Calu3 (cell line): ENCODE measurements around the gene PHF2. TPM values are rescaled to one million over a fixed set of nuclear protein-coding genes. Genes with fewer than 3 reads are reported as not detected.

Experiments used
- BruUV-seq: library from RNA; stranded (reverse); fragments of 400-500 nt; replicated peaks from 2 replicates; lab custom pipeline; 2021; lab: Mats Ljungman, UMichigan
- CTCF ChIA-PET: fragments of 300-600 bp; sonication (Branson Sonifier 250); formaldehyde crosslinking; loops from one replicate; lab custom pipeline; 2022; ENCODE audit warnings: antibody characterized with exemption; lab: Charles Lee
- DNase-seq: peaks from one replicate; pipeline ENCODE4 v3.0.0; 2022
- H3K27ac Mint-ChIP-seq: one replicate; pipeline ENCODE4 v1.8.0; 2022; ENCODE audit warnings: mixed read lengths; ENCODE audit not compliant: unreplicated experiment
- H3K27me3 Mint-ChIP-seq: one replicate; pipeline ENCODE4 v1.8.0; 2022; ENCODE audit warnings: mixed read lengths; ENCODE audit not compliant: unreplicated experiment
- H3K36me3 Mint-ChIP-seq: one replicate; pipeline ENCODE4 v1.8.0; 2022; ENCODE audit warnings: mild to moderate bottlenecking, moderate library complexity, mixed read lengths; ENCODE audit not compliant: insufficient read depth, unreplicated experiment
- H3K4me1 Mint-ChIP-seq: one replicate; pipeline ENCODE4 v1.8.0; 2022; ENCODE audit warnings: mild to moderate bottlenecking, low read depth, mixed read lengths; ENCODE audit not compliant: unreplicated experiment
- H3K4me3 Mint-ChIP-seq: one replicate; pipeline ENCODE4 v1.8.0; 2022; ENCODE audit warnings: mild to moderate bottlenecking, low read depth, moderate library complexity, mixed read lengths; ENCODE audit not compliant: unreplicated experiment
- H3K9me3 Mint-ChIP-seq: one replicate; pipeline ENCODE4 v1.8.0; 2022; ENCODE audit warnings: low read depth, mixed read lengths; ENCODE audit not compliant: unreplicated experiment
- intact Hi-C: fragments of 100-400 bp; cut with micrococcal nuclease; formaldehyde crosslinking; loops from one replicate; pipeline ENCODE4 v1.10.0; 2022; ENCODE audit not compliant: unreplicated experiment
- total RNA-seq: library from RNA; stranded (reverse); gene quantifications from 2 replicates; pipeline ENCODE4 v1.2.3, GENCODE V29; 2022
- TF ChIP-seq, protein P1 (sequence below): fragments of 200-600 bp; IDR thresholded peaks from one replicate; pipeline ENCODE4 v1.8.0; 2022; ENCODE audit warnings: antibody characterized with exemption; ENCODE audit not compliant: unreplicated experiment

Gene PHF2
- total RNA-seq, 1 experiment from 2014 or later: 13.9 TPM

DNA sequence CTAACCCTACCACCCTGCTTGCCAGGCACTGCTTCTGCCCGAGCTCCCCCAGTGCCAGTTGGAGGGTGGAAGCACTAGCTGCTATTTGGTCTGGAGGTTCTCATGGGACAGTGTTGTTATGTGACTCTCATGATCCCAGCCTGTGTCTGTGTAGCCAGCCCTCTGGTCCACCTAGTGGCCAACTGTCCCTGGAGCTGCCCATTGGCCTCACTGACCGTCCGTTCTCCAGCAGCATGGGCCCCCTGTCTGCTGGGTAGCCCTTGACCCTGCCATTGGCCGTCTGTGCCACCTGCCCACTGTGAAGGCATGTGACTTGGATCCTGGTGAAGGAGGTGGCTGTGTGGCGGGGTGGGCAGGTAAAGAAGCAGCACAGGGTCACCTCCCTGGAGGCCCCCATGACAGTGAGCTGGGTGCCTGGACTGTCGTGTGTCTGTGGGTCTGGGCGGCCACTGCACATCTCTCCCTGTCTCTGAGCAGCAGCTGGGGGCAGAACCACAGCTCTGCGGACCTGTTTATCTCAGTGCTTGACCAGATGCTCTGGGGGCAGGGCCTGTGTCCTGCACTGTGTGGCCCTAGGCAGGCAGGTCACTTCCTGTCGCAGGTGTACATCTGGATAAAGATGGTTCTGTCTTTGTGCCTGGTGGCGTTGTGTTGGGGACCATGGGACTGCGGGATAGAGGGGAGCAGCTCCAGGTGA, 11.4 kb downstream of the PHF2 start:
- H3K27ac Mint-ChIP-seq: no peak overlapping the region
- peaks cover 3% of the 10 kb centered on the region for H3K9me3 Mint-ChIP-seq
- TF ChIP-seq, protein P1, sequence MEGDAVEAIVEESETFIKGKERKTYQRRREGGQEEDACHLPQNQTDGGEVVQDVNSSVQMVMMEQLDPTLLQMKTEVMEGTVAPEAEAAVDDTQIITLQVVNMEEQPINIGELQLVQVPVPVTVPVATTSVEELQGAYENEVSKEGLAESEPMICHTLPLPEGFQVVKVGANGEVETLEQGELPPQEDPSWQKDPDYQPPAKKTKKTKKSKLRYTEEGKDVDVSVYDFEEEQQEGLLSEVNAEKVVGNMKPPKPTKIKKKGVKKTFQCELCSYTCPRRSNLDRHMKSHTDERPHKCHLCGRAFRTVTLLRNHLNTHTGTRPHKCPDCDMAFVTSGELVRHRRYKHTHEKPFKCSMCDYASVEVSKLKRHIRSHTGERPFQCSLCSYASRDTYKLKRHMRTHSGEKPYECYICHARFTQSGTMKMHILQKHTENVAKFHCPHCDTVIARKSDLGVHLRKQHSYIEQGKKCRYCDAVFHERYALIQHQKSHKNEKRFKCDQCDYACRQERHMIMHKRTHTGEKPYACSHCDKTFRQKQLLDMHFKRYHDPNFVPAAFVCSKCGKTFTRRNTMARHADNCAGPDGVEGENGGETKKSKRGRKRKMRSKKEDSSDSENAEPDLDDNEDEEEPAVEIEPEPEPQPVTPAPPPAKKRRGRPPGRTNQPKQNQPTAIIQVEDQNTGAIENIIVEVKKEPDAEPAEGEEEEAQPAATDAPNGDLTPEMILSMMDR: no peak
- BruUV-seq: no TSS peak
- no peaks in the 10 kb centered on the region for H3K27me3 Mint-ChIP-seq
- intact Hi-C loops: no loop called here
- H3K36me3 Mint-ChIP-seq: peaks cover 6% of the 10 kb centered on the region
- CTCF ChIA-PET: no interaction called here
- no peak for DNase-seq
- H3K4me1 Mint-ChIP-seq: no peaks in the 10 kb centered on the region
- H3K4me3 Mint-ChIP-seq: no peak overlapping the region

DNA sequence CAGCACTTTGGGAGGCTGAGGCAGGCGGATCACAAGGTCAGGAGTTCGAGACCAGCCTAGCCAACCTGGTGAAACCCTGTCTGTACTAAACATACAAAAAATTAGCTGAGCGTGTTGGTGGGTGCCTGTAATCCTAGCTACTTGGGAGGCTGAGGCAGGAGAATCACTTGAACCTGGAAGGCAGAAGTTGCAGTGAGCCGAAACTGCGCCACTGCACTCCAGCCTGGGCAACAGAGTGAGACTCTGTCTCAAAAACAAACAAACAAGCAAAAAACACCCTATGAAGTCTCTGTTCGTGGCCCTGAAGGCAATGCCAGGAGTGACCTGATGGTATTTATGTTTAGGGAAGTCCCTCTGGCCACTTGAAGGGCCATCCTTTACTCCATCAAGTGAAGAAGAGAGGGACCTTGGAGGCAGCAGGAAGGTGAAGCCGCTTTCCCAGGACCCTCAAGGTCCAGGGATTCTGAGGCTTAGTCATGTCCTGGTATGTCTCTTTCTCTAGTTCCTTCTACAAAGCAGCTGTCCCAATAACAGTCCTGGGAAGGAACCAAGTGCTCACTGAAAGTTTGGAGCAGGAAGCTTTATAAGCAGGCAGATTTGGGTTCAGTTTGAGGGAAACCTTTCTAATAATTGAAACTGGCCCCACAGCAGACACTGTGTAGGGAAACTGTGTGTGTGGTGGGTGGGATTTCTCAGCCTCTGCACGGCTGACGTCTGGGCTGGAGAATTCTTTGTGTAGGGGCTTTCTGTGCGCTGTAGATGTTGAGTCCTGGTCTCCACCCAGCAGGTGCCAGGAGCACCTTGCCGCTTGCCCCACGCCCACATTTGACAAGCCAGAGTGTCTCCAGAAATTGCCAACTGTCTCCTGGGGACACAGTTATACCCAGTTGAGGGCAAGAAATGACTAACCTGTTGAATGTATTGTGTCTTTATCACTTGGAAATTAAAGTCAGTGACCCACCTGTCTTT, 12.5 kb downstream of the PHF2 start:
- BruUV-seq: no TSS peak

DNA sequence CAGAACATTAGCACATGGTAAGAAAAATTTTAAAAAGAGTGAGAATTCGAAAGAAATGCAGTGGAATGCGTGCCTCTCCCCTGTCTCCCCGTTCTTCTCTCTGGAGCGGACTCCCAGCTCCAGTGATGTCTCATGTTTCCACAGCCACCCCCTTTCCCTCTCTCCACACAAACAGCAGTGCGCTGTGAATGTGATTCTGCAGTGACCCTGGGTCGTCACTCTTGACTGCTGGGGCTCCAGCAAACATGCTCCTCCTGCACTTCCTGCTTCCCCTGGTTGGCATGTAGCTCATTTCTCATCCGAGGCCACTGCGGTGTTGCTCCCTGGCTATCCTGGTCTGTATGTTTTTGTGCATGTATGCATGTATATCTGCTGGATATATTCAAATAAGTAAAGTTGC, 13.3 kb downstream of the PHF2 start:
- H3K4me1 Mint-ChIP-seq: no peaks in the 10 kb centered on the region
- TF ChIP-seq, protein P1: no peak
- no peak for DNase-seq
- no TSS peak for BruUV-seq
- no peak overlapping the region for H3K27ac Mint-ChIP-seq
- no peaks in the 10 kb centered on the region for H3K27me3 Mint-ChIP-seq
- intact Hi-C loops: no loop called here
- peaks cover 6% of the 10 kb centered on the region for H3K36me3 Mint-ChIP-seq
- CTCF ChIA-PET: no interaction called here
- no peak overlapping the region for H3K4me3 Mint-ChIP-seq
- no peaks in the 10 kb centered on the region for H3K9me3 Mint-ChIP-seq

More for the DNA sequence above, 12.5 kb downstream of the PHF2 start:
- Mint-ChIP-seq H3K27ac (no peak overlapping the region), H3K36me3 (peaks cover 6% of the 10 kb centered on the region), H3K4me3 (no peak overlapping the region), H3K9me3 (peaks cover 3% of the 10 kb centered on the region), H3K4me1 (no peaks in the 10 kb centered on the region), H3K27me3 (no peaks in the 10 kb centered on the region)
- intact Hi-C loops: no loop called here
- CTCF ChIA-PET: no interaction called here
- TF ChIP-seq, protein P1: no peak
- DNase-seq: no peak

DNA sequence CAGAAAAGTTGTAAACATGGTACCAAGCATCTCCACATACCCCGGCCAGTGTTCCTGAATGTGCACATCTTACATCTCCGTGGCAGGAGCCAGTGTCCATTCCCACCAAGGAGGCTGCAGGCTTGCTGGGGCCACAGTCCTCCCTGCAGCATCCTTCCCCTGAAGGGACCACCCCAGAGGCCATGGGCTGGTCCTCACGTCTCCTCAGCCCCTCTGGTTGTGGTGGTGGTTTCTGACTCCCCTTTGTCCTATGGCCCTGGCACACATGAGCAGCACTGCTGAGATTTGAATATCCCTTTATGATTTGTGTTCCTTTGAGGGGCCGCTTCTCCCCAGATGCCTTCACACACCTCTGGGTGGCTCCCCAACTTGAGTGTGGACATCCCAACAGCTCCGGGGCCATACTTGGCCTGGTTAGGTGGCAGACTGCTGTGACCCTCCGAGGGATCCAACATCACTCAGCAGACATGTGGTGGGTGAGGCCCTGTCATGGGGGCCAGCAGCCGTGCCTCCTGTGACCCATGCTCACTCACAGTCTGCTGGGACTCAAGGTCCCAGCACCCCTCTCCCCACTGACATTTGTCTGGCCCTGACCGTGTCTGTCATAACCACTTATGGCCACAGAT, 14.3 kb downstream of the PHF2 start:
- Mint-ChIP-seq H3K4me3 (no peak overlapping the region), H3K9me3 (no peaks in the 10 kb centered on the region), H3K27ac (no peak overlapping the region), H3K27me3 (no peaks in the 10 kb centered on the region), H3K36me3 (peaks cover 6% of the 10 kb centered on the region), H3K4me1 (no peaks in the 10 kb centered on the region)
- intact Hi-C loops: no loop called here
- TF ChIP-seq, protein P1: no peak
- BruUV-seq: no TSS peak
- DNase-seq: no peak
- CTCF ChIA-PET: no interaction called here
